Mesendoderm (in vitro differentiated cells): ENCODE data around the gene MLH3.
A peak's percentile ranks its signal among the peaks of the same experiment; 100 is the strongest.

Source experiments
- DNase-seq: peaks from one replicate; pipeline ENCODE4 v3.0.0; 2013
- H2AK5ac ChIP-seq: 2 replicates; pipeline ENCODE4 v1.6.1; 2013; ENCODE audit warnings: low read length, inconsistent platforms
- H2BK120ac ChIP-seq: 2 replicates; pipeline ENCODE4 v1.6.1; 2013; ENCODE audit warnings: low read depth, mild to moderate bottlenecking, low read length, moderate library complexity, mixed read lengths
- H2BK15ac ChIP-seq: replicated peaks from 2 replicates; pipeline ENCODE4 v1.6.1; 2013; ENCODE audit warnings: low read depth, mild to moderate bottlenecking, moderate library complexity
- H2BK5ac ChIP-seq: 2 replicates; pipeline ENCODE4 v1.6.1; 2013; ENCODE audit warnings: low read length, inconsistent platforms
- H3K18ac ChIP-seq: 2 replicates; pipeline ENCODE4 v1.6.1; 2013; ENCODE audit warnings: mild to moderate bottlenecking, low read length, mixed read lengths
- H3K23ac ChIP-seq: one replicate; pipeline ENCODE4 v1.6.1; 2013; ENCODE audit warnings: low read length
- H3K27ac ChIP-seq: 2 replicates; pipeline ENCODE4 v1.5.1; 2013; ENCODE audit warnings: low read depth, mild to moderate bottlenecking, inconsistent platforms, low read length, moderate library complexity
- H3K27me3 ChIP-seq: 2 replicates; pipeline ENCODE4 v1.6.1; 2013; ENCODE audit warnings: low read length, control low read depth, mild to moderate bottlenecking, inconsistent platforms; ENCODE audit not compliant: insufficient read depth, poor library complexity
- H3K36me3 ChIP-seq: 2 replicates; pipeline ENCODE4 v1.6.1; 2013; ENCODE audit warnings: low read length, inconsistent platforms; ENCODE audit not compliant: control insufficient read depth, insufficient read depth
- H3K4ac ChIP-seq: one replicate; pipeline ENCODE4 v1.6.1; 2013; ENCODE audit warnings: low read depth, mild to moderate bottlenecking, low read length, moderate library complexity
- H3K4me1 ChIP-seq: 2 replicates; pipeline ENCODE4 v1.6.1; 2013; ENCODE audit warnings: low read depth, low read length, inconsistent platforms; ENCODE audit not compliant: control insufficient read depth
- H3K4me2 ChIP-seq: 2 replicates; pipeline ENCODE4 v1.6.1; 2013; ENCODE audit warnings: low read length
- H3K4me3 ChIP-seq: 2 replicates; pipeline ENCODE4 v1.5.1; 2013; ENCODE audit warnings: mild to moderate bottlenecking, low read length
- H3K56ac ChIP-seq: one replicate; pipeline ENCODE4 v1.6.1; 2013; ENCODE audit warnings: low read length
- H3K79me1 ChIP-seq: 2 replicates; pipeline ENCODE4 v1.6.1; 2013; ENCODE audit warnings: low read length, inconsistent platforms
- H3K79me2 ChIP-seq: 2 replicates; pipeline ENCODE4 v1.6.1; 2013; ENCODE audit warnings: mild to moderate bottlenecking, low read length; ENCODE audit not compliant: control insufficient read depth, insufficient read depth
- H3K9ac ChIP-seq: 2 replicates; pipeline ENCODE4 v1.6.1; 2013; ENCODE audit warnings: low read length, inconsistent platforms
- H4K5ac ChIP-seq: one replicate; pipeline ENCODE4 v1.6.1; 2013; ENCODE audit warnings: low read length
- H4K8ac ChIP-seq: one replicate; pipeline ENCODE4 v1.6.1; 2013; ENCODE audit warnings: low read depth, mild to moderate bottlenecking, control low read depth, low read length, moderate library complexity
- WGBS: extraction: QIAGEN DNeasy Blood & Tissue Kit; methylation state at CpG from one replicate; pipeline ENCODE4 v1.1.7; 2013; ENCODE audit warnings: low lambda C conversion rate, missing lambda C conversion rate; ENCODE audit not compliant: insufficient coverage; ENCODE audit errors: extremely low coverage; 5-methylcytosine and 5-hydroxymethylcytosine counted together

Gene MLH3

GRCh38 chr14:75011356-75011994, 39.8 kb downstream of the MLH3 start:
- Histone ChIP-seq H2BK15ac (no peak overlapping the region), H3K23ac (no peak overlapping the region), H3K4me1 (no peaks in the 10 kb centered on the region), H4K8ac (no peak overlapping the region), H2BK120ac (no peak overlapping the region), H3K18ac (no peak overlapping the region), H3K27ac (no peak overlapping the region), H3K4ac (no peak overlapping the region), H3K27me3 (no peaks in the 10 kb centered on the region), H3K4me2 (no peak overlapping the region), H4K5ac (no peak overlapping the region), H3K79me1 (peaks cover under 1% of the 10 kb centered on the region), H3K56ac (no peak overlapping the region), H3K4me3 (no peak overlapping the region), H2AK5ac (no peak overlapping the region), H3K36me3 (peaks cover 11% of the 10 kb centered on the region), H3K79me2 (no peaks in the 10 kb centered on the region), H3K9ac (no peak overlapping the region), H2BK5ac (no peak overlapping the region)
- no CpG with 5 or more reads among the region's 4 CpGs for WGBS
- no peak for DNase-seq

- Histone ChIP-seq H2BK5ac (no peak overlapping the region), H4K8ac (no peak overlapping the region), H3K27me3 (no peaks in the 10 kb centered on the region), H3K27ac (no peak overlapping the region), H3K79me2 (no peaks in the 10 kb centered on the region), H3K4me2 (no peak overlapping the region), H3K9ac (no peak overlapping the region), H2BK15ac (no peak overlapping the region), H3K36me3 (peaks cover 11% of the 10 kb centered on the region), H4K5ac (no peak overlapping the region), H3K23ac (no peak overlapping the region), H3K56ac (no peak overlapping the region), H3K4me1 (no peaks in the 10 kb centered on the region), H3K18ac (no peak overlapping the region), H3K79me1 (peaks cover 2% of the 10 kb centered on the region), H2BK120ac (no peak overlapping the region), H2AK5ac (no peak overlapping the region), H3K4me3 (no peak overlapping the region), H3K4ac (no peak overlapping the region)
- no CpG with 5 or more reads among the region's 4 CpGs for WGBS
- DNase-seq, result no peak
Observed at GRCh38 chr14:75010472-75011093, 40.7 kb downstream of the MLH3 start.

- Histone ChIP-seq H3K56ac (no peak overlapping the region), H3K79me1 (peaks cover 4% of the 10 kb centered on the region), H2AK5ac (no peak overlapping the region), H3K23ac (no peak overlapping the region), H3K18ac (no peak overlapping the region), H3K4ac (no peak overlapping the region), H3K9ac (no peak overlapping the region), H3K4me1 (no peaks in the 10 kb centered on the region), H3K36me3 (peaks cover 11% of the 10 kb centered on the region), H4K5ac (no peak overlapping the region), H3K4me2 (no peak overlapping the region), H3K27ac (no peak overlapping the region), H2BK120ac (no peak overlapping the region), H3K79me2 (peaks cover 3% of the 10 kb centered on the region), H3K4me3 (no peak overlapping the region), H2BK15ac (no peak overlapping the region), H4K8ac (no peak overlapping the region), H2BK5ac (no peak overlapping the region), H3K27me3 (no peaks in the 10 kb centered on the region)
- no peak for DNase-seq
- WGBS, result no CpG with 5 or more reads among the region's 4 CpGs
Observed at GRCh38 chr14:75009176-75009575, 42.1 kb downstream of the MLH3 start.

- no peak overlapping the region for H3K9ac ChIP-seq
- peaks cover 11% of the 10 kb centered on the region for H3K36me3 ChIP-seq
- no peaks in the 10 kb centered on the region for H3K4me1 ChIP-seq
- H2BK15ac ChIP-seq, result no peak overlapping the region
- H3K4me3 ChIP-seq, result no peak overlapping the region
- H4K8ac ChIP-seq, result no peak overlapping the region
- H2BK5ac ChIP-seq, result no peak overlapping the region
- DNase-seq, result no peak
- no peak overlapping the region for H4K5ac ChIP-seq
- no peak overlapping the region for H3K27ac ChIP-seq
- H3K79me2 ChIP-seq, result peaks cover 17% of the 10 kb centered on the region
- H2AK5ac ChIP-seq, result no peak overlapping the region
- H3K23ac ChIP-seq, result no peak overlapping the region
- H3K56ac ChIP-seq, result no peak overlapping the region
- no CpG with 5 or more reads among the region's 3 CpGs for WGBS
- no peak overlapping the region for H3K4ac ChIP-seq
- H3K79me1 ChIP-seq, result peaks cover 13% of the 10 kb centered on the region
- H3K4me2 ChIP-seq, result no peak overlapping the region
- H3K18ac ChIP-seq, result no peak overlapping the region
- H2BK120ac ChIP-seq, result no peak overlapping the region
- H3K27me3 ChIP-seq, result no peaks in the 10 kb centered on the region
Observed at GRCh38 chr14:75005357-75005756, 45.9 kb downstream of the MLH3 start.

GRCh38 chr14:75003250-75004027, 47.8 kb downstream of the MLH3 start:
- H2BK15ac ChIP-seq, result no peak overlapping the region
- H3K79me1 ChIP-seq, result peaks cover 13% of the 10 kb centered on the region
- no CpG with 5 or more reads among the region's 18 CpGs for WGBS
- DNase-seq, result peak; percentile 20
- H3K27me3 ChIP-seq, result no peaks in the 10 kb centered on the region
- no peak overlapping the region for H3K4ac ChIP-seq
- H3K36me3 ChIP-seq, result peaks cover 8% of the 10 kb centered on the region
- no peaks in the 10 kb centered on the region for H3K4me1 ChIP-seq
- H3K23ac ChIP-seq, result no peak overlapping the region
- H4K5ac ChIP-seq, result no peak overlapping the region
- H3K9ac ChIP-seq, result peak overlapping the region; percentile 95
- no peak overlapping the region for H3K18ac ChIP-seq
- H3K79me2 ChIP-seq, result peaks cover 17% of the 10 kb centered on the region
- H2AK5ac ChIP-seq, result no peak overlapping the region
- H3K4me2 ChIP-seq, result peak overlapping the region; percentile 92
- no peak overlapping the region for H4K8ac ChIP-seq
- no peak overlapping the region for H2BK120ac ChIP-seq
- no peak overlapping the region for H3K27ac ChIP-seq
- peak overlapping the region; percentile 95 for H3K56ac ChIP-seq
- peak overlapping the region; percentile 97 for H3K4me3 ChIP-seq
- H2BK5ac ChIP-seq, result no peak overlapping the region
